GM21381 (cell line): ENCODE data around the gene FAAP20.
A peak's percentile ranks its signal among the peaks of the same experiment; 100 is the strongest.

ENCODE experiments used
- ATAC-seq: cut with Tn5 transposase; IDR thresholded peaks from one replicate; pipeline ENCODE4 v1.9.1; 2021; ENCODE audit warnings: mild to moderate bottlenecking, moderate library complexity; ENCODE audit not compliant: unreplicated experiment

The FAAP20 gene

GRCh38 chr1:2197707-2198165, 3.2 kb upstream of the FAAP20 start:
- ATAC-seq = no peak

- no peak for ATAC-seq
Measured at GRCh38 chr1:2196901-2197638, 2.5 kb upstream of the FAAP20 start.

- ATAC-seq = no peak
Measured at GRCh38 chr1:2195785-2196184, 1.2 kb upstream of the FAAP20 start.

GRCh38 chr1:2194898-2195673, 514 bp upstream of the FAAP20 start:
- ATAC-seq = peak; percentile 52

GRCh38 chr1:2193514-2194281, 874 bp downstream of the FAAP20 start:
- no peak for ATAC-seq

GRCh38 chr1:2192031-2192995, 2.3 kb downstream of the FAAP20 start:
- ATAC-seq = no peak

- ATAC-seq = no peak
Measured at GRCh38 chr1:2190491-2190976, 4.0 kb downstream of the FAAP20 start.

GRCh38 chr1:2189459-2190425, 4.8 kb downstream of the FAAP20 start:
- peak; percentile 71 for ATAC-seq

- no peak for ATAC-seq
Measured at GRCh38 chr1:2188336-2188735, 6.2 kb downstream of the FAAP20 start.

GRCh38 chr1:2187619-2188018, 7.0 kb downstream of the FAAP20 start:
- ATAC-seq = no peak

- no peak for ATAC-seq
Measured at GRCh38 chr1:2186901-2187300, 7.7 kb downstream of the FAAP20 start.

GRCh38 chr1:2185880-2186855, 8.4 kb downstream of the FAAP20 start:
- ATAC-seq = no peak

- no peak for ATAC-seq
Measured at GRCh38 chr1:2184934-2185333, 9.6 kb downstream of the FAAP20 start.

- ATAC-seq = no peak
Measured at GRCh38 chr1:2184531-2184930, 10.0 kb downstream of the FAAP20 start.

- no peak for ATAC-seq
Measured at GRCh38 chr1:2183937-2184334, 10.6 kb downstream of the FAAP20 start.

- ATAC-seq = no peak
Measured at GRCh38 chr1:2182376-2182775, 12.2 kb downstream of the FAAP20 start.

GRCh38 chr1:2181752-2182151, 12.8 kb downstream of the FAAP20 start:
- no peak for ATAC-seq

- no peak for ATAC-seq
Measured at GRCh38 chr1:2181271-2181670, 13.3 kb downstream of the FAAP20 start.
